Measurements from ENCODE around the gene PROSER2. TPM values are rescaled to one million over a fixed set of nuclear protein-coding genes. Genes with fewer than 3 reads are reported as not detected.

PROSER2 gene, protein sequence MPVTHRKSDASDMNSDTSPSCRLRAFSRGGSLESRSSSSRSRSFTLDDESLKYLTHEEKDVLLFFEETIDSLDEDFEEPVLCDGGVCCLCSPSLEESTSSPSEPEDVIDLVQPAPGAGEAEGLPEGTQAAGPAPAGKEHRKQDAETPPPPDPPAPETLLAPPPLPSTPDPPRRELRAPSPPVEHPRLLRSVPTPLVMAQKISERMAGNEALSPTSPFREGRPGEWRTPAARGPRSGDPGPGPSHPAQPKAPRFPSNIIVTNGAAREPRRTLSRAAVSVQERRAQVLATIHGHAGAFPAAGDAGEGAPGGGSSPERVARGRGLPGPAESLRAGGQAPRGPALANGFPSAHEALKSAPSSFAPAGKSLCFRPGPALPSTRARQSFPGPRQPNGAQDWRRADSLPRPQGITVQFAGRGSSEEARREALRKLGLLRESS
- total RNA-seq (2014; rRNA removed; shearing (Covaris generic)), result 0.84 and 1.6 TPM in 2 replicates

DNA sequence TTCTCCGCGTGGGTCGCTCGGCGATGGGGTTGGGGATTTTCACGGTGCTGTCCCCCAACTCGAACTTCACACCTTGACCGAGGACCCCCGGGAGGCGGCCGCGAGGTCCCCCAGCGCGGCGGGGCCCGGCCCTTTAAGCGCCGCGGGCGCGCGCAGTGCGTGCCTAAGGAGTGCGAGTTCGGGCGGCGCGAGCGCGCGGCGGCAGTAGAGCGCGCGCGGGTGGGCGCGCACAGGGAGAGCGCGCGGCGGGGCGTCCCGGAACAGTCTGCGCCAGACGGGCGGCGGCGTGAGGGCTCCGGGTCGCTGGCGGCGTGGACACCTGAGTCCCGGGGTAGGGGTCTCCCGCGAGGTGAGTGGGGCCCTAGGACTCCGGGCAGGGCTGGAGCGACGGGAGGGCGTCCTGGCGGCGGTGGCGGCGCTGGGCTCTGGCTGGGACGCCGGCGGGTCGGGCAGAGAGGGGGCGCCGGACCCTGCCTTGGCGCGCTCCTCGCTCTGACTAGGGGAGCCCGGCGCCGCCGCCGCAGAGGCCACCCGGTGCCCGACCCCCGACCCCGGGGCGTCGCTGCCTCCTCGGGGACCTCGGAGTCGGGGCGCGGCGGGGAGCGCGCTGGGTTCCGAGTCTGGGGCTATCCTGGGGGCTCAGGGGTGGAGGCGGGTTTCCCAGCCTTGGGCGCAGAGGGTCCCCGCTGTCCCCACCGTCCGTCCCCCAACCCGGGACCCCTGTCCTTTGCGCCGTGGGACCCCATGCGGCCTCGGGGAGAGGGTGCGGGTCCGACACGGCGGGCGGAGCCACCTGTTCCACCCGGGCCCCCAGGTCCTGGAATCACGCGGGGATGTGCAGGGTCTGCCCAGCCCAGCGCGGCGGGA is at the start of gene PROSER2:
Gene PROSER2, plus strand, starts transcription at position 235 of the 867 bp plus-strand sequence. CDS start 28,722 bp downstream, outside the sequence.
- DNase-seq (ENCODE audit: low read depth), result peak; percentile 64

DNA sequence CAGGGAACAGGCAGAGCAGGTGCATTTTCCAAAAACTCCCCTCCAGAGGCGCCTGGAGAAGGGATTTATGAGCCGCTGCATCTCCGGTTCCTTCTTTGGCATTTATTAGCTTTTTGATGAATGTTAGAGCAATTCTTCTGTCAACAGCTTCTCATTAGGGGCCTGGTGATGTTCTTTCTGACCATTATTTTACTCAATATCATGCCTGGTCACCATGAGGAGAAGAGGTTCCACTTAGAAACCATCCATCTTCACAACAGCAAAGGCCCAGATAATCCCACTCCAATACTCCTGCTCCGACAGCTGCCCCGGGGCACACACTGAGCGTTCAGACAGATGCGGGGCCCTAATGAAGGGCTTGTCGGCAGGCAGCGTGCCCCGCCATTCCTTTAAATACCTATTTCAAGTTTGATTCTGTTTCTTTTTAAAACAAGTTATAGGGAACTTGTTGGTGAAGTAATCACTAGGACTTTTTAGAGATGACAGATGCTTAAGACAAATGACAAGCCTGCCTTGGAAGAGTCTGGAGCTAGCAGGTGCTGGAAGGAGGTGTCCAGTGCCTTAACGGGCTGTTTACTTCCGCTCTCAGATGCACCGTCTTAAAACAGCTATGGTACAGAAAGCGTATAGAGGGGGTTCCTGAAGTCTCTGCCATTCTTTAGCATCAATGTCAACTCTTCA is 49.3 kb upstream of the PROSER2 start:
- no peak for DNase-seq (ENCODE audit: low read depth)

DNA sequence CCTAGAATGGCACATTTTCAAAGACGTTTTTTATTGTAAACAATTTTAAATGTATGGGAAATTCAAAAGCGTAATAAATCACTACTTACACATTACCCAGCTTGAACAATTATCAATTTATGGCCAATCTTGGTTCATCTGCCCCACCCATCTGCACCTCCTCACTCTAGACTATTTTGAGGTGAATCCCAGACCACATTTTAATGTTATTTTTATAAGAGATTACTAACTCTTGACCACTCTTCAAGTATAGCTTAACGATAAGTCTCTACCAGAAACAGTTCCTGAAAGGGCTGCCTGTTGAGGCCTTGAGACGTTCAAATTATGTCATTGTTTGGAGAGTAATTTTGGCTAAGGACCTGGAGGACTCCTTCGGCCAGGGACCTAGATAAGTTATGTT is 47.7 kb upstream of the PROSER2 start:
- DNase-seq (ENCODE audit: low read depth), result no peak

DNA sequence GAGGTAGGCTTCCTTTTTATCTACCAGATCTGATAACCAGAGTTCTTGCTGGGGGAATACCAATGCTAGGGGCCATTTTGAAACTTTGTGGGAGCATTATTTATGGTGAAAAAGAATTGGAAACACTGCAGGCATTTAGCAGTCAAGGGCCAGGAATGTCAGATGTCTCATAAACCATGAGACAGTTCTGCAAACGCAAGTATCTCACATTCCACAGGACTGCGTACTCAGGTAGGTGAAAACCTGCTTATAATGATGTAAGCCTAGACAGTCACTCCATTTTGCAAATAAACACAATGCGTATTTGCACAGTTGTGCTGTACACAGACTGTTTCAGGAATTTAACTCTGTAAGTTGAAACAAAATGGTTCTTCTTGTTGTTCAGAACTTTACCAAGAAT is 47.1 kb upstream of the PROSER2 start:
- no peak for DNase-seq (ENCODE audit: low read depth)

DNA sequence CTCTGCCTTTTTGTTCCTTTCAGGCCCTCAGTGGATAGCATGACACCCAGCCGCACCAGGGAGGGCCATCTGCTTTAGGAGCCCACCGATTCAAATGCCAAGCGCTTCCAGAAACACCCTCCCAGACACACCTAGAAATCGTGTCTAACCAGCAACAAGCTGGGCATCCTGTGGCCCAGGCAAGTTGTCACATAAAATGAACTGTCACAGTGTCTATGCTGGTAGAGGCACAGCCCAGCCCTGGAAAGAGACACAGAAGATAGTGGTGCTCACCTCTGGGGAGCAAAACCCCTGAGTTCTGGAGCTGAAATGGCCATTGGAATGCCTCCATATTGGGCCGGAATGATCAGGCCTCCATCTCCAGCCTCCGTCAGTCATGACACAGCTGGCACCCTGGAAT is 42.0 kb upstream of the PROSER2 start:
- DNase-seq (ENCODE audit: low read depth), result no peak

DNA sequence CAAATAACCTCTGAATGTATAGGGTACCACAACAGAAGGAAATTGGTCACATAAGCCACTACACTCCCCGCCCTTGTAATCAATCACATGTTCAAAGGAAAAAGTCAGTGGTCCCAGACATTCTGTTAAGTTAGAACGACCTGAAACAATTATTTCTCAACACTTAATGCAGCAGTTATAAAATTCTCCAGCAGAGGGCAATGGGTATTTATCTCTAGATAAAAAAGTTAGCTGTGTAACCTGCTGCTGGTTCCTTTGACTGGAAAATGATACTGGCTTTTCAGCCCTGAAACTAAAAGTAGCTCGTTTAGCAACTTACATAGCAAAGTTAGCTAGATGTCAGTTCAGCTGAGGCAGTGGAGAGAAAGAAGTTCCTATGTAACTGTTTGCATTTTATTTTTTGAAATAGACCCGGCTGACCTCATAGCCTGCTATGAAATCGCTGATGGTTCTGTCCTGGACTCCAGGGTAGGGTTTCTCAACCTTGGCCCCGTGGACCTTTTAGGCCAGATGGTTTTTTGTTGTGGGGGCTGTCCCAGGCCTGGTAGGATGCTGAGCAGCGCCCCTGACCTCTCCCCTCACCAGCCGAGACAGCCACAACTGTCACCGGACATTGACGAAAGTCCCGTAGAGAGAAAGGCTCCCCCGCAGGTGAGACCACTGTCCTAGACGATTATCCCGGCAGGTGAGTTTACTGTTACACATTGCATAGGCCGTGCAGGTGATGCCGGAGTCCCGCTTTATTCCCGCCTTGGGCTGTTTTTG is 40.2 kb upstream of the PROSER2 start:
- peak; percentile 54 for DNase-seq (ENCODE audit: low read depth)

DNA sequence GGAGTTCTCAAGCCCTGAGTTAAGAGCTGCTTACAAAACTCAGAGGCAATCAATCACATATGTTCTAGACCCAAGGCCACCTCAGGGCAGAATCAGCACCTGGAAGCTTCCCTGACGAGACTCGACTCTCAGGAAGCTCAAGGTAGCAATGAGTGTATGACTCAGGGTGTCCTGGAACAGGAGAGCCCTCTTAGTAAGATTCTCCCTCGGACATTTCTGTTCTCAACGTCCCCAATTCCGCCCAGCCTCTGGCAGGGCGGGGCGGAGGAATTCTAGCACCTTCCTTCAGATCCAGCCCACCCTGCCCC is 39.6 kb upstream of the PROSER2 start:
- DNase-seq (ENCODE audit: low read depth), result no peak

DNA sequence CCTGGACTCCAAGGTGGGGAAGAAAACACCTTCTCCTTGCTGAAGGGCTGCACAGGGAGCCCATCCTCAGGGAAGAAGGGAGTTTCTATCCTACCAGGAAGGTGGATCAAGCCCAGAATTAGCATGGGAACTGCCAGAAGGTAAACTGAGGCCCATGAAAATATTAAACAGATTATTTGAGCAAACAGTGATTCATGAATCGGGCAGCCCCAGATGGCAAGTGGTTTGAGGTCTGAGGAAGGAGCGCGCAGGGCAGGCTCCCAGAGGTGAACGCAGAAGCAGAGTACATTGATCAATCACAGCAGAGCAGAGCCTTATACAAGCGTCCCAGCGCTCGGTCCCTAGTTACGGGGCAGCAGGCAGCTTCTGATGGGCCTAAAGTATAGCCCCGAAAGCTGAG is 35.8 kb upstream of the PROSER2 start:
- DNase-seq (ENCODE audit: low read depth), result no peak

DNA sequence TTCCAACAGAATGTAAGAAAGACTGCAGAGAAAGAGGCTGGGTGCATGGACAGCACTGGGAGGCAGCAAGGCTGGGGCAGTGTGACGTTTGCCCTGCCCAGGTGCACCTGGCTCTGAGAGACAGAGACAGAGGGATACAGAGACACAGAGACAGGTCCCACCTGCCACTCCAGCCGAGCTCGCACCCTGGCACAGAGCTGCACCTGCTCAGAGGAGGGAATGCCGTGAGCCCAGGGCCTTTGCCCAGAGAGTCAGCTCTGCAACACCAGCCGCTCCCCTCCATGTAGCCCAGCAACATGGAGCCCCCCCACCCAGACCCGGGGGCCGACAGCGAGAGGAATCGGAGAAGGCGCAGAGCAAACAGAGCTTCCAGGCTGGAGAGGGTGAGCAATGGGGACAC is 35.3 kb upstream of the PROSER2 start:
- no peak for DNase-seq (ENCODE audit: low read depth)

DNA sequence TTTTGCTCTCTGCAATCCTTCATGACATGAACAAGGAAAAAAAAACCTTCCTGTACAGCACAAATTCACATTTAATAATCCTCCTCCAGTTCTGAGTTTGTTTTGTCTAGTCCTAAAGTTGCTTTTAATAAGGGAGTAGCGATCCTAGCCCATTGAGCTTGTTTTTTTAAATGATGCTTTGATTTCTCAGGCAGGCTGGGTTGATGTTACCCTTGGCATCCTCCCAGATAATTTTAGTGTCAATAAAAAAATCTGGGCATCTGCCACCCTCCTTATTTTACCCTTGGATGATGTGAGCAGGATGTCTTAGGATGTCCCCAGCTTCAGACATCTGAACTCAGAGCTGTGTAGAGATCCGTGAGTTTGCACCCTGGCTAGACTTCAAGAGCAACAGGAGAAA is 33.9 kb upstream of the PROSER2 start:
- no peak for DNase-seq (ENCODE audit: low read depth)

DNA sequence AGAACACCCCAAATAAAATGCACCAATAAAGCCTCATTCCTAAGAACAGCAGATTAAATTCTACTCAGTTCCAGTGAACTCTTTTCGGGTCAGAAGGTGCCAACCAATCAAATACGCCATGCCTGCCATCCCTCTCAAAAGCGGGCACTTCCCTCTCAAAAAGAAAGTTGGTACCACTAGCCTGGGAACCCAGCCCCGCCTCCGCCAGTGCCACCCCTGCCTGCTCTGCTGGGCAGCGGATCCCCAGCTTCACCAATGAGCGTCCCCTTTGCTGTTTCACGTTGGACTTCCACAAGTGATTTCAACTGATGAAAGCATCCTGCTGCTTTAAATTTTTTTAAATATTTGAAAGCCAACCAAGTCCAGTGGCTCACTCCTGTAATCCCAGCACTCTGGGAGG is 33.2 kb upstream of the PROSER2 start:
- DNase-seq (ENCODE audit: low read depth), result no peak

DNA sequence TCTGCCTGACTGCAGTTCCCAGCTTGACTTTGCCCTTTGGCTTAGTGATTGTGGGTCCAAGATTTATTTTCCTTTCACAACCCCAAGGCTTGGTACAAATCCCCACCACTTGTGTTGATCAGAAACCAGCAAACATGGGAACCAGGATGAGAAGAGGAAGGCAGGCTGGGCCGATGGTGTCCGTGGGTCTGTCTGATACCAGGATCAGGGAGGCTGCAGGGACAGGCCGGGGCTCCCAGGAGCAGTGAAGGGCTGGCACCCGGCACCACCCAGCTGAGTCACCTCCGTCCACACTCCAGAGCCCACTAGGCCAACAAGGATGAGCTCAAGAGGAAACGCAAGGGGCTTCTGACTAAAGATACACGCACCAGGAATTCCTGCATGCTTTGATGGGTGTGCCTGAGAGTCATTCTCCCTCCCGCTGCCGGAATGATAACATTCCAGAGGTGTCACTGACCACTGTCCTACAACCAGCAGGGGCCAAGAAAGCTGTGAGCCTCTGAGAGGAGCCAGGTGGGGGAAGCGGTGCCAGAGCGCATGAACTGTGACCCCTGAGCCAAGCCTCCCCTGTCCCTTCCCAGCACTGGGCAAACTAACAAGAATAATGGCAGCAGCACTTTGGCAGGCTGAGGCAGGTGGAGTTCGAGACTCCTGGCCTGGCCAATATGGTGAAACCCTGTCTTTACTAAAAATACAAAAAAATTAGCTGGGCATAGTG is 29.2 kb upstream of the PROSER2 start:
- peak; percentile 76 for DNase-seq (ENCODE audit: low read depth)

DNA sequence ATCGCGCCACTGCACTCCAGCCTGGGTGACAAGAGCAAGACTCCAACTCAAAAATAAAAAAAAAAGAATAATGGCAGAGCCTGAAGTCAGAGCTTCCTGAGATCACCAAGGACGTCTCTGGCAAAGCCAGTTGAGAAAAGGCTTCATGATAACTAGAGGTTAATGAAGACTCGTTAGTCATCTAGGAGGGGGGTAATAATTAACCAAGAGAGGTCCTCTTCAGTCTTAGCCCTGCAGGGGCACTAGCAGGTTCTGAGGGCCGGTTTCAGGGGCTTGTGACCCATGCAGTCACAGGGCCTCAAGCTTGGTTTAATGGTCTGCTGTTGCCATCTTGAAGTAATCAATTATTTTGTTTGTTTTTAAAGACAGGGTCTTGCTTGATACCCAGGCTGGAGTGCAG is 28.6 kb upstream of the PROSER2 start:
- DNase-seq (ENCODE audit: low read depth), result no peak

DNA sequence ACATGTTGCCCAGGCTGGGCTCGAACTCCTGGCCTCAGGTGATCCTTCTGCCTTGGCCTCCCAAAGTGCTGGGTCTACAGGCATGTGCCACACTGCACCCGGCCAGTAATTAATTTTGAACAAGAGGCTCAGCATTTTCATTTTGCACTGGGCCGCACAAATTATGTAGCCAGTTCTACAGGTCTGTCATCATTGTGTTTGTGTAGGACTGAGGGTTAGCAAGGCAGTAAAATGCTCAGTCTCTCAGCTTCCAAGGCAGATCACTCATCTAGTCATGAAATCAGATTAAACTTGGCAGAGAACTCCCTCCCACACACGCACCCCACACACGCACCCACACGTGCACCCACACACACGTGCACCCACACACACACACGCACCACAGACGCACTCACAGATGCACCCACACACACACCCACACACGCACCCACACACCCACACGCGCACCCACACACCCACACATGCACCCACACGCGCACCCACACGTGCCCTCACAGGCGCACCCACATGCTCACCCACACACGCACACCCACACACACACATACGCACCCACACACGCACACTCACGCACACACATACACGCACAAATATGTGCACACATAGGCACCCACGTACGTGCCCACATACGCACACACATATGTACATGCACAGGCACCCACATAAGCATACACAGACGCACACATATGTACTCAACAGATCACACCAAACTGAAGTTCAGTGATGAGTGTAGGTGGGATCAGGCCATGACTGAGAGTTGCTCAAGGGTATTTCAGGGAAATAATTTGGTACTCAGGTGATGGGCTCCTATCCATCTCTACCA is 27.8 kb upstream of the PROSER2 start:
- DNase-seq (ENCODE audit: low read depth), result no peak

DNA sequence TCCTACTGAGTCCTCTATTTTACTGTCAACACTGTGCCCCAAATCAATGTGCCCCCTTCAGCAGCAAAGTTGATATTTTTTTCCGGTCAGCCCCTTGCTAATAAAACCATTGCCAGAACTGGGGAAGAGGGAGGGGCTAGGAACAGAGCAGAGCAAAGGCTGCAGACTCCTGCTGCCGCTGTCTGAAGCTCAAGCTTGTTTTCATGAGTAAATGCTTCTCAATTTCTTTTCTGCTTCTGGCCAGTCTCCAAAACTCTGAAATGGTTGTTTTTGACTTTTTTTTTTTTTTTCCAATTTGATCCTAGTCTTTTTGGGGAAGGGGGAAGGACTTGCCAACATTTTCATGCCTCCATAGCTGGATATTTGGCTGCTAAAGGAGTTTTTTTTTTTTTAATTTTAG is 26.7 kb upstream of the PROSER2 start:
- DNase-seq (ENCODE audit: low read depth), result no peak

DNA sequence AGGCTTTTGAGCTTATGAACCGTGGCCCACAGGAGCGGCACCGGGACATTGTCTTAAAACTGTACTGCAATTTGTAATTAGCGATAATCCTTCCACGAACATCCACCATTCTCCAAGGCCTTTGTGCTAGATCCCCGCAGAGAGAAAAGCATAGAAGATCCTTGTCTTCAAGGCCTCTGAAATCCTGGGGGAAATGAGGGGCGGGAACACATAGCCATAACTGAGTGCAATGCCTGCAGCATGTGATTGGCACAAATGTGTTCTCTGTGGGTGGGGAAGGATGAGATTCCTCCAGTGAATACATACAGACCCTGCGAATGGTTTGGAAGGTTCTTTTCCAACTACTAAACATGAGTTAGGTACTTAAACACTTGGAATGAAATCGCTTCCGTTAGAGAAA is 25.9 kb upstream of the PROSER2 start:
- no peak for DNase-seq (ENCODE audit: low read depth)

DNA sequence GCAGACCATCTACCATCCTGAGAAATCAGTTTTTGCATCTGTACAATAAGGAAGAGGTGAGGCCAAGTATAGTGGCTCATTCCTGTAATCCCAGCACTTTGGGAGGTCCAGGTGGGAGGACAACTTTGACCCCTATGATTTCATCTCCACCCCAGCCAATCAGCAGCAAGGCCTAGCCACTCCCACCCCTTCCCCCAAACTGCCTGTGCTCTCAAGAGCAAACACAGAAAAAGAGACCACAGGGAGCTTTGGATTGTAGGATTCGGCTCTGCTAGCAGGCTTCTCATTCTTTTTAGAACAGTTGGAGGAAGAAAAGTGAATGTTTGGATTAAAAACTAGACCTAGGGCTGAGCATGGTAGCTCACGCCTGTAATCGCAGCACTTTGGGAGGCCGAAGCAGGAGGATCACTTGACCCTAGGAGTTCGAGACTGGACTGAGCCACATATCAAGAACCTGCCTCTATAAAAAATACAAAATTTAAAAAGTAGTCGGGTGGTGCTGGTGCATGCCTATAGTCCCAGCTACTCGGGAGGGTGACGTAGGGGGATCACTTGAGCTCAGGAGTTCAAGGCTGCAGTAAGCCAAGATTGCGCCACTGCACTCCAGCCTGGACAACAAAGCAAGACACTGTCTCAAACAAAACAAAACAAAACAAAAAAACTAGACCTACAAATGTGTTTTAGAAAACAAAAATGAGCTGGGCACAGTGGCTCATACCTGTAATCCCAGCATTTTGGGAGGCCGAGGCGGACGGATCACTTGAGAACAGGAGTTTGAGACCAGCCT is 25.1 kb upstream of the PROSER2 start:
- DNase-seq (ENCODE audit: low read depth), result no peak

DNA sequence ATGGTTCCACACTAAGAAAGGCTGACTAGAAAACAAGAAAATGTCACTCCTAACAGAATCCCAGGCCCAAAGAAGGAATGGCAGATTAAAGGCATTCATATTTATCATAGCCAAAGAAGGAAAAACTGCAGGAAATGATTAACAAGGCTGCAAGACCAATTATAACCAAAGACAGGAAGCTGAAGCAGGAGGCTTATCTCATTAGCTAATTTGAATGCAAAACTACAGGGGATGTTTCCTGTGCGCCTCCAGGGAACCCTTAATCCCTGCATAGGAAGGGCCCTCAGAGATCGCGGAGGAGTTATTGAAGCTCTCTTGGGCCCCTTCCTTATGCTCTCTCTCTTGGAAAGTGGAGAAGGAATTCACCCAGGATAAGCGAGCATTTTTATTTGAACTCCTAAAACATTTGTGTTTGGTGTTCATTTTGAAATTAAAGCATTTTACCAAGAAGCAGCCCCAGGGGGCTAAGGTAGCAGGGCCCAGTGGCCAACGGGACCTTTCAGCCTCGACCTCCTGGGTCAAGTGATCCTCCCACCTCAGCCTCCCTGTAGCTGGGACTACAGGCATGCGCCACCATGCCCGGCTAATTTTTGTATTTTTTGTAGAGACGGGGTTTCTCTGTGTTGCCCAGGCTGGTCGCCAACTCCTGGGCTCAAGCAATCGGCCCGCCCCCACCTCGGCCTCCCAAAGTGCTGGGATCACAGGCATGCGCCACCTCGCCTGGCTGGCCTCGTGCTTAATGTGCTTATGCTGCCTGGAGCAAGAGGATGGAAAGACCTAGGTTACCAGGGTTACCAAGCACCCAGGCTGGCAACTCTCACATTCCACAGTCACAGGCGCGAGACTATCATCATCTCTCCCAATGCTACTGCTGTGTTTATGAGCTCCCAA is 24.1 kb upstream of the PROSER2 start:
- DNase-seq (ENCODE audit: low read depth), result no peak

Data from RPMI7951 (cell line).